A673 (cell line): ENCODE measurements around the gene MSANTD1.

ENCODE experiments used
- EZH2 ChIP-seq: fragments of 200-600 bp; sonication (generic); IDR thresholded peaks from 2 replicates; pipeline ENCODE4 v1.6.1; 2017; ENCODE audit warnings: borderline replicate concordance, low read depth, mild to moderate bottlenecking, mixed read lengths, antibody characterized with exemption, low read length; ENCODE audit not compliant: poor library complexity, severe bottlenecking
- TF ChIP-seq, protein P1 (sequence below): fragments of 300-800, 200-600 bp; sonication (generic); conservative IDR thresholded peaks from 2 replicates; pipeline ENCODE4 v1.5.1; 2017; ENCODE audit warnings: low read depth, mild to moderate bottlenecking, antibody characterized with exemption, low read length, moderate library complexity, mixed read lengths

DNA sequence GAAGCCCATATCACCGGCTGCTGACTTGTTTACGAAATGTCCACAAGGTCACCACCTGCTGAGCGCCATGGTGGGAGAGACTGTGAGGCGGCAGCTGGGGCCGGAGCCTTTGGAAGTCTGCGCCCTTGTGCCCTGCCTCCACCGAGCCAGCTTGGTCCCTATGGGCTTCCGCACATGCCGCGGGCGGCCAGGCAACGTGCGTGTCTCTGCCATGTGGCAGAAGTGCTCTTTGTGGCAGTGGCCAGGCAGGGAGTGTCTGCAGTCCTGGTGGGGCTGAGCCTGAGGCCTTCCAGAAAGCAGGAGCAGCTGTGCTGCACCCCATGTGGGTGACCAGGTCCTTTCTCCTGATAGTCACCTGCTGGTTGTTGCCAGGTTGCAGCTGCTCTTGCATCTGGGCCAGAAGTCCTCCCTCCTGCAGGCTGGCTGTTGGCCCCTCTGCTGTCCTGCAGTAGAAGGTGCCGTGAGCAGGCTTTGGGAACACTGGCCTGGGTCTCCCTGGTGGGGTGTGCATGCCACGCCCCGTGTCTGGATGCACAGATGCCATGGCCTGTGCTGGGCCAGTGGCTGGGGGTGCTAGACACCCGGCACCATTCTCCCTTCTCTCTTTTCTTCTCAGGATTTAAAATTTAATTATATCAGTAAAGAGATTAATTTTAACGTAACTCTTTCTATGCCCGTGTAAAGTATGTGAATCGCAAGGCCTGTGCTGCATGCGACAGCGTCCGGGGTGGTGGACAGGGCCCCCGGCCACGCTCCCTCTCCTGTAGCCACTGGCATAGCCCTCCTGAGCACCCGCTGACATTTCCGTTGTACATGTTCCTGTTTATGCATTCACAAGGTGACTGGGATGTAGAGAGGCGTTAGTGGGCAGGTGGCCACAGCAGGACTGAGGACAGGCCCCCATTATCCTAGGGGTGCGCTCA lies 8.7 kb upstream of the MSANTD1 start:
- TF ChIP-seq, protein P1, sequence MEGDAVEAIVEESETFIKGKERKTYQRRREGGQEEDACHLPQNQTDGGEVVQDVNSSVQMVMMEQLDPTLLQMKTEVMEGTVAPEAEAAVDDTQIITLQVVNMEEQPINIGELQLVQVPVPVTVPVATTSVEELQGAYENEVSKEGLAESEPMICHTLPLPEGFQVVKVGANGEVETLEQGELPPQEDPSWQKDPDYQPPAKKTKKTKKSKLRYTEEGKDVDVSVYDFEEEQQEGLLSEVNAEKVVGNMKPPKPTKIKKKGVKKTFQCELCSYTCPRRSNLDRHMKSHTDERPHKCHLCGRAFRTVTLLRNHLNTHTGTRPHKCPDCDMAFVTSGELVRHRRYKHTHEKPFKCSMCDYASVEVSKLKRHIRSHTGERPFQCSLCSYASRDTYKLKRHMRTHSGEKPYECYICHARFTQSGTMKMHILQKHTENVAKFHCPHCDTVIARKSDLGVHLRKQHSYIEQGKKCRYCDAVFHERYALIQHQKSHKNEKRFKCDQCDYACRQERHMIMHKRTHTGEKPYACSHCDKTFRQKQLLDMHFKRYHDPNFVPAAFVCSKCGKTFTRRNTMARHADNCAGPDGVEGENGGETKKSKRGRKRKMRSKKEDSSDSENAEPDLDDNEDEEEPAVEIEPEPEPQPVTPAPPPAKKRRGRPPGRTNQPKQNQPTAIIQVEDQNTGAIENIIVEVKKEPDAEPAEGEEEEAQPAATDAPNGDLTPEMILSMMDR, result no peak
- no peak for TF ChIP-seq EZH2
